ENCODE data around the gene CTH.

- TF ChIP-seq CTCF (conservative IDR thresholded peaks at IDR 0.05): no peak
- no peak for TF ChIP-seq EZH2 (IDR thresholded peaks at IDR 0.05; ENCODE audit: low read depth)
These were observed 20.8 kb downstream of the CTH start for GRCh38 chr1:70431874-70432273.
